H9 (cell line): ENCODE results near the gene TMEM254. TPM values are rescaled to one million over a fixed set of nuclear protein-coding genes. Genes with fewer than 3 reads are reported as not detected.

ENCODE experiments used
- DNase-seq: peaks from one replicate; pipeline ENCODE4 v3.0.0-alpha.2; 2017
- H2AFZ ChIP-seq: one replicate; pipeline ENCODE4 v1.6.1; 2013; ENCODE audit warnings: mild to moderate bottlenecking, low read length, control low read depth, moderate library complexity
- H2AK5ac ChIP-seq: 2 replicates; pipeline ENCODE4 v1.6.1; 2013; ENCODE audit warnings: low read length, control low read depth, mixed read lengths; ENCODE audit not compliant: insufficient read length
- H2BK120ac ChIP-seq: one replicate; pipeline ENCODE4 v1.6.1; 2013; ENCODE audit warnings: low read depth, mild to moderate bottlenecking, low read length, control low read depth, inconsistent platforms; ENCODE audit not compliant: poor library complexity, severe bottlenecking
- H2BK12ac ChIP-seq: 2 replicates; pipeline ENCODE4 v1.6.1; 2013; ENCODE audit warnings: low read length, control low read depth, mixed read lengths, low read depth; ENCODE audit not compliant: insufficient read length
- H2BK15ac ChIP-seq: 2 replicates; pipeline ENCODE4 v1.6.1; 2013; ENCODE audit warnings: low read depth, low read length, control low read depth
- H2BK20ac ChIP-seq: one replicate; pipeline ENCODE4 v1.6.1; 2013; ENCODE audit warnings: low read depth, mild to moderate bottlenecking, low read length, control low read depth, inconsistent platforms; ENCODE audit not compliant: poor library complexity, severe bottlenecking
- H2BK5ac ChIP-seq: 2 replicates; pipeline ENCODE4 v1.6.1; 2013; ENCODE audit warnings: low read length, control low read depth, mixed read lengths; ENCODE audit not compliant: insufficient read length
- H3K14ac ChIP-seq: 2 replicates; pipeline ENCODE4 v1.6.1; 2013; ENCODE audit warnings: low read length, control low read depth; ENCODE audit not compliant: insufficient read depth
- H3K18ac ChIP-seq: 2 replicates; pipeline ENCODE4 v1.6.1; 2013; ENCODE audit warnings: low read depth, mild to moderate bottlenecking, mixed read lengths, low read length, control low read depth; ENCODE audit not compliant: insufficient read length
- H3K23ac ChIP-seq: 2 replicates; pipeline ENCODE4 v1.6.1; 2013; ENCODE audit warnings: low read length, control low read depth, mixed read lengths, low read depth; ENCODE audit not compliant: insufficient read length
- H3K23me2 ChIP-seq: 2 replicates; pipeline ENCODE4 v1.6.1; 2013; ENCODE audit warnings: low read depth, mild to moderate bottlenecking, mixed read lengths, low read length, control low read depth; ENCODE audit not compliant: insufficient read length, poor library complexity, severe bottlenecking
- H3K27ac ChIP-seq: 2 replicates; pipeline ENCODE4 v1.5.1; 2013; ENCODE audit warnings: low read length, control low read depth, mixed read lengths, low read depth; ENCODE audit not compliant: insufficient read length
- H3K27me3 ChIP-seq: 2 replicates; pipeline ENCODE4 v1.6.1; 2013; ENCODE audit warnings: low read length, control low read depth, inconsistent platforms; ENCODE audit not compliant: insufficient read depth
- H3K4ac ChIP-seq: 2 replicates; pipeline ENCODE4 v1.6.1; 2013; ENCODE audit warnings: low read depth, mild to moderate bottlenecking, control low read depth, inconsistent platforms, low read length, moderate library complexity
- H3K4me1 ChIP-seq: 2 replicates; pipeline ENCODE4 v1.6.1; 2013; ENCODE audit warnings: low read length, control low read depth, inconsistent platforms; ENCODE audit not compliant: insufficient read depth
- H3K4me2 ChIP-seq: 2 replicates; pipeline ENCODE4 v1.6.1; 2013; ENCODE audit warnings: low read length, control low read depth, mixed read lengths; ENCODE audit not compliant: insufficient read length, insufficient read depth
- H3K56ac ChIP-seq: 2 replicates; pipeline ENCODE4 v1.6.1; 2013; ENCODE audit warnings: low read depth, mild to moderate bottlenecking, mixed read lengths, low read length, control low read depth; ENCODE audit not compliant: insufficient read length
- H3K79me1 ChIP-seq: 2 replicates; pipeline ENCODE4 v1.6.1; 2013; ENCODE audit warnings: low read depth, mild to moderate bottlenecking, moderate library complexity, low read length, control low read depth, inconsistent platforms; ENCODE audit not compliant: insufficient read depth, poor library complexity, severe bottlenecking
- H3K79me2 ChIP-seq: 2 replicates; pipeline ENCODE4 v1.6.1; 2013; ENCODE audit warnings: low read length, control low read depth, inconsistent platforms; ENCODE audit not compliant: insufficient read depth
- H3K9ac ChIP-seq: 2 replicates; pipeline ENCODE4 v1.6.1; 2013; ENCODE audit warnings: low read length, control low read depth, mixed read lengths; ENCODE audit not compliant: insufficient read length; ENCODE audit errors: extremely low read depth
- H3K9me3 ChIP-seq: one replicate; pipeline ENCODE4 v1.6.1; 2013; ENCODE audit warnings: low read depth, low read length, inconsistent platforms; ENCODE audit not compliant: control insufficient read depth
- H3T11ph ChIP-seq: one replicate; pipeline ENCODE4 v1.6.1; 2013; ENCODE audit warnings: mild to moderate bottlenecking, low read length, control low read depth, inconsistent platforms
- H4K20me1 ChIP-seq: one replicate; pipeline ENCODE4 v1.6.1; 2013; ENCODE audit not compliant: control insufficient read depth, insufficient read length, insufficient read depth
- H4K5ac ChIP-seq: 2 replicates; pipeline ENCODE4 v1.6.1; 2013; ENCODE audit warnings: low read depth, mild to moderate bottlenecking, mixed read lengths, low read length, control low read depth; ENCODE audit not compliant: insufficient read length
- H4K8ac ChIP-seq: replicated peaks from 2 replicates; pipeline ENCODE4 v1.6.1; 2013; ENCODE audit warnings: low read length, control low read depth, mixed read lengths, low read depth; ENCODE audit not compliant: insufficient read length
- H4K91ac ChIP-seq: 2 replicates; pipeline ENCODE4 v1.6.1; 2013; ENCODE audit warnings: low read depth, mild to moderate bottlenecking, moderate library complexity, mixed read lengths, low read length, control low read depth; ENCODE audit not compliant: insufficient read length
- H3K27ac Mint-ChIP-seq, 3 experiments: 2 replicates in 2 of 3; 3 replicates in 1 of 3; pipeline ENCODE4 v1.8.0; 2020 to 2021; ENCODE audit warnings: mixed read lengths in 3 of 3, mild to moderate bottlenecking in 1 of 3, moderate library complexity in 1 of 3
- H3K27me3 Mint-ChIP-seq: 2 replicates; pipeline ENCODE4 v1.8.0; 2021; ENCODE audit warnings: low read depth, mild to moderate bottlenecking, moderate library complexity, mixed read lengths
- H3K36me3 Mint-ChIP-seq, 3 experiments: 2 replicates in 2 of 3; 3 replicates in 1 of 3; pipeline ENCODE4 v1.8.0; 2020 to 2021; ENCODE audit warnings: low read depth in 3 of 3, mixed read lengths in 3 of 3; ENCODE audit not compliant: insufficient read depth in 1 of 3
- H3K4me1 Mint-ChIP-seq, 2 experiments: 2 replicates each; pipeline ENCODE4 v1.8.0; 2020; ENCODE audit warnings: mixed read lengths in 2 of 2
- H3K4me3 Mint-ChIP-seq, 2 experiments: 2 replicates in 1 of 2; 3 replicates in 1 of 2; pipeline ENCODE4 v1.8.0; 2020 to 2021; ENCODE audit warnings: mild to moderate bottlenecking in 2 of 2, mixed read lengths in 2 of 2, moderate library complexity in 1 of 2
- H3K9me3 Mint-ChIP-seq, 2 experiments: 2 replicates in 1 of 2; 3 replicates in 1 of 2; pipeline ENCODE4 v1.8.0; 2020; ENCODE audit warnings: mild to moderate bottlenecking in 2 of 2, mixed read lengths in 2 of 2, moderate library complexity in 1 of 2
- CTCF ChIP-seq: fragments of 200-600 bp; sonication (generic); conservative IDR thresholded peaks from 3 replicates; pipeline ENCODE4 v1.8.0; 2021; ENCODE audit warnings: antibody characterized with exemption, mild to moderate bottlenecking
- WGBS: extraction: QIAGEN DNeasy Blood & Tissue Kit; methylation state at CpG from one replicate; pipeline ENCODE4 v1.1.7; 2013; ENCODE audit warnings: missing lambda C conversion rate, low lambda C conversion rate, mixed read lengths; ENCODE audit not compliant: insufficient read length; ENCODE audit errors: extremely low coverage; 5-methylcytosine and 5-hydroxymethylcytosine counted together
- total RNA-seq: library from RNA; stranded (reverse); gene quantifications from 2 replicates; pipeline ENCODE4 v1.2.1, GENCODE V29; 2021

The TMEM254 gene
- total RNA-seq, 1 experiment from 2014 or later = 20.3 TPM

DNA sequence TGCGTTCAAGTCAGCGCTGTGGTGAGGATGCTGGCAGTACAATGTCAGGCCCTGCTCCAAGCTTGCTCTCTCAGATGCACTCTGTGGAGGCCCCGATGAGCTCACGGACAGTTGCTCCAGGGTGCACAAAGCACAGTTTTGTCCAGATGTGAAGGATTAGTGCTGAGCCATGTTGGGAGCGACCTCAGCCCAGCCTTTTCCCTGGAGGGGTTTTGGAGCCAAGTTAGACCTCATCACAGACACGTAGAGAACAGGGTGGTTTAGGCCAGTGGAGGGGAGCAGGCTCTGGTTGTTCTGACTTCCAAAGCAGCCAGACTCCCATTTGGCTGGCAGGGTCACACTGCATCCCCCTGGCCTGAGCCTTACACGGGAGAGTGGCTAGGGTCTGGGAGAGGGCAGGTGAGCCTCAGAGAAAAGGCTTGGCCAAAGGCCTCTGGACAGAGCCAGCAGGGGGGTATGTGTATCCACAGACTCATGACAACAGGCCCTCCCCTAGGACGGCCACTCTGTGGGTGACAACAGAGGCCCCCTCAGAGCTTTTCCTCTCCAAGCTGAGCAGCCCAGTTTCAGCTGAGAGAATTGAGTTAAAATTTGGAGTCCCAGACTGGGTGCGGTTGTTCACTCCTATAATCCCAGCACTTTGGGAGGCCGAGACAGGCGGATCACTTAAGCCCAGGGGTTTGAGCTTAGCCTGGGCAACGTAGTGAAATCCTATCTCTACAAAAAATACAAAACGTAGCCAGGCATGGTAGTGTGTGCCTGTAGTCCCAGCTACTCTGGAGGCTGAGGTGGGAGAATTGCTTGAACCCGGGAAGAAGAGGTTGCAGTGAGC lies 58.8 kb downstream of the TMEM254 start:
- H3K27me3 Mint-ChIP-seq = peaks cover 23% of the 10 kb centered on the region
- no peaks in the 10 kb centered on the region for H3K9me3 ChIP-seq
- no peaks in the 10 kb centered on the region for H3K79me2 ChIP-seq
- H3K27ac ChIP-seq = no peak overlapping the region
- H3K4me2 ChIP-seq = no peak overlapping the region
- no peak overlapping the region for H2BK15ac ChIP-seq
- no peak overlapping the region for H2BK120ac ChIP-seq
- no peaks in the 10 kb centered on the region for H4K20me1 ChIP-seq
- H4K5ac ChIP-seq = no peak overlapping the region
- no peak overlapping the region for H3K9ac ChIP-seq
- no peak overlapping the region for H3T11ph ChIP-seq
- H2AK5ac ChIP-seq = no peak overlapping the region
- peaks cover 19 to 26% of the 10 kb centered on the region in 2 experiments for H3K4me1 Mint-ChIP-seq
- H3K79me1 ChIP-seq = no peaks in the 10 kb centered on the region
- H3K56ac ChIP-seq = no peak overlapping the region
- no peak overlapping the region for H3K4me3 Mint-ChIP-seq
- WGBS = no CpG with 5 or more reads among the region's 14 CpGs
- no peaks in the 10 kb centered on the region; a peak in 2 of 7 replicates for H3K36me3 Mint-ChIP-seq
- H3K23ac ChIP-seq = no peak overlapping the region
- no peak overlapping the region for H2BK5ac ChIP-seq
- H3K23me2 ChIP-seq = peaks cover 4% of the 10 kb centered on the region
- H3K4ac ChIP-seq = no peak overlapping the region
- no peak overlapping the region for H2BK12ac ChIP-seq
- H2AFZ ChIP-seq = no peak overlapping the region
- H3K9me3 Mint-ChIP-seq = peaks cover 0 to 3% of the 10 kb centered on the region in 2 experiments; a peak in 2 of 5 replicates
- H3K18ac ChIP-seq = no peak overlapping the region
- H3K4me1 ChIP-seq = no peaks in the 10 kb centered on the region
- no peaks in the 10 kb centered on the region; the same call in 1 of the 2 replicates for H3K27me3 ChIP-seq
- no peak overlapping the region for H3K27ac Mint-ChIP-seq
- H4K8ac ChIP-seq = no peak overlapping the region
- no peak for TF ChIP-seq CTCF
- no peak for DNase-seq
- no peak overlapping the region; the same call in 1 of the 2 replicates for H3K14ac ChIP-seq
- no peak overlapping the region for H4K91ac ChIP-seq
- H2BK20ac ChIP-seq = no peak overlapping the region
